HCT116 (cell line): ENCODE measurements around the gene ADARB2.

Experiments
- CEBPB ChIP-seq: IDR thresholded peaks from 2 replicates; pipeline ENCODE4 v1.6.1; 2012; ENCODE audit warnings: low read depth
- CTCF ChIP-seq, 3 experiments: fragments of 200-600 bp in 1 of 3; sonication (generic) in 1 of 3; IDR thresholded peaks in 2 of 3; conservative IDR thresholded peaks in 1 of 3; 2 replicates each; pipeline ENCODE4 v1.5.1; 2012 to 2017; ENCODE audit warnings: low read depth in 2 of 3, low read length in 2 of 3, antibody characterized with exemption in 1 of 3, borderline replicate concordance in 1 of 3, control low read depth in 1 of 3, mild to moderate bottlenecking in 1 of 3, mixed read lengths in 1 of 3, mixed run types in 1 of 3, moderate library complexity in 1 of 3; ENCODE audit not compliant: insufficient read depth in 1 of 3
- EZH2 ChIP-seq: fragments of 200-600 bp; sonication (generic); IDR thresholded peaks from 2 replicates; pipeline ENCODE4 v1.6.1; 2017; ENCODE audit warnings: antibody characterized with exemption, mixed run types
- MAX ChIP-seq: IDR thresholded peaks from 2 replicates; pipeline ENCODE4 v1.6.1; 2012
- POLR2AphosphoS5 ChIP-seq: IDR thresholded peaks from 2 replicates; pipeline ENCODE4 v1.6.1; 2011; ENCODE audit warnings: mild to moderate bottlenecking, low read depth, low read length, moderate library complexity
- REST ChIP-seq: IDR thresholded peaks from 2 replicates; pipeline ENCODE4 v1.6.1; 2012; ENCODE audit warnings: low read depth
- SRF ChIP-seq: IDR thresholded peaks from 2 replicates; pipeline ENCODE4 v1.6.1; 2012; ENCODE audit warnings: low read depth
- ZFX ChIP-seq: fragments of 450-650 bp; IDR thresholded peaks from 2 replicates; pipeline ENCODE4 v1.6.1; 2017
- ZNF274 ChIP-seq: fragments of 200-500 bp; sonication (Bioruptor generic); IDR thresholded peaks from 2 replicates; pipeline ENCODE4 v1.6.1; 2014; ENCODE audit warnings: mild to moderate bottlenecking, low read depth, low read length, inconsistent platforms

- TF ChIP-seq CTCF (IDR thresholded peaks at IDR 0.05 in 2 of 3, conservative IDR thresholded peaks at IDR 0.05 in 1 of 3; ENCODE audit: borderline replicate concordance in 1 of 3, insufficient read depth in 1 of 3, low read depth in 2 of 3, low read length in 2 of 3): no peak
- no peak for TF ChIP-seq MAX
- no peak for TF ChIP-seq ZNF274
- no peak for TF ChIP-seq POLR2AphosphoS5
- TF ChIP-seq ZFX: no peak
- TF ChIP-seq SRF: no peak
- TF ChIP-seq CEBPB: no peak
- no peak for TF ChIP-seq EZH2
- TF ChIP-seq REST: no peak
These were observed 285.9 kb downstream of the ADARB2 start for GRCh38 chr10:1451362-1451888.
